GM13976 (cell line): ENCODE results near the gene FNIP1.

Experiments
- DNase-seq: peaks from one replicate; pipeline ENCODE4 v3.0.0; 2012; ENCODE audit warnings: low spot score
- CTCF ChIP-seq: IDR thresholded peaks from 2 replicates; pipeline ENCODE4 v1.5.1; 2012; ENCODE audit warnings: borderline replicate concordance, mild to moderate bottlenecking; ENCODE audit not compliant: insufficient read depth; ENCODE audit errors: extremely low read depth, missing control alignments, control extremely low read depth
- in situ Hi-C: fragments of 300-500 bp; cut with MboI; formaldehyde crosslinking; loops from one replicate; pipeline ENCODE4 v1.12.0; 2022; ENCODE audit warnings: low sequenced_read_pairs, mixed read lengths, inconsistent platforms; ENCODE audit not compliant: unreplicated experiment

FNIP1 gene

GRCh38 chr5:131789765-131790164 lies 7.1 kb downstream of the FNIP1 start:
- in situ Hi-C loops, result loop anchor here (10.0 kb wide), 1 partner anchor 195 kb away; no protein-coding TSS in a partner anchor
- no peak for DNase-seq

GRCh38 chr5:131787736-131788135 lies 9.1 kb downstream of the FNIP1 start:
- DNase-seq, result no peak
- in situ Hi-C loops, result loop anchor here (10.0 kb wide), 1 partner anchor 193 kb away; no protein-coding TSS in a partner anchor
- TF ChIP-seq CTCF, result no peak

More at GRCh38 chr5:131789765-131790164, 7.1 kb downstream of the FNIP1 start:
- no peak for TF ChIP-seq CTCF

GRCh38 chr5:131786900-131787692 lies 9.7 kb downstream of the FNIP1 start:
- no peak for DNase-seq
- in situ Hi-C loops, result loop anchor here (10.0 kb wide), 1 partner anchor 192 kb away; no protein-coding TSS in a partner anchor
- TF ChIP-seq CTCF, result no peak

GRCh38 chr5:131786036-131786435 lies 10.8 kb downstream of the FNIP1 start:
- in situ Hi-C loops, result loop anchor here (10.0 kb wide), 1 partner anchor 191 kb away; no protein-coding TSS in a partner anchor
- no peak for TF ChIP-seq CTCF
- no peak for DNase-seq

GRCh38 chr5:131783874-131784273 lies 12.9 kb downstream of the FNIP1 start:
- in situ Hi-C loops, result loop anchor here (10.0 kb wide), 1 partner anchor 189 kb away; no protein-coding TSS in a partner anchor
- no peak for TF ChIP-seq CTCF
- DNase-seq, result no peak

GRCh38 chr5:131783357-131783756 lies 13.5 kb downstream of the FNIP1 start:
- no peak for TF ChIP-seq CTCF
- in situ Hi-C loops, result loop anchor here (10.0 kb wide), 1 partner anchor 189 kb away; no protein-coding TSS in a partner anchor
- DNase-seq, result no peak
